ENCODE data around the gene TEAD3. TPM values are rescaled to one million over a fixed set of nuclear protein-coding genes. Genes with fewer than 3 reads are reported as not detected.

Gene TEAD3
- total RNA-seq, 1 experiment from 2014 or later = 34.3 TPM

DNA sequence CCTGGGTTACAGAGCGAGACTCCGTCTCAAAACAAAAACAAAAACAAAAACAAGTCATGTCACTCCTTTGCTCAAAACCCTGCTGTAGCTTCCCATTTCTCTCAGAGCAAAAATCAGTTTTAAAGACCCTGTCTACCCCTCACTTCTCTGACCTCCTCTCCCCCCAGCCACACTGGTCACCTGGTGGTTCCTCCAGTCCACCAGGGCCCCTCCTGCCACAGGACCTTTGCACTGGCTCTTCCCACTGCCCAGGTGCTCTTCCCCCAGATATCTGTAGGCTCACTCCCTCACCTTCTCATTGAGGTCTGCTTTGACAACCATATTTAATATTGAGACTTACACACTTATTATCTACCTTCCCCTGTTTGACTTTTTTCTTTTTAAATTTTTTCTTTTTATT lies 4.9 kb upstream of the TEAD3 start (continued):
- no peak for TF ChIP-seq NR1H2 (CRISPR knock-in tag; IDR thresholded peaks at IDR 0.05)
- no peak for TF ChIP-seq GRHL2 (CRISPR knock-in tag; IDR thresholded peaks at IDR 0.05; ENCODE audit: insufficient replicate concordance, severe bottlenecking)
- no peak for TF ChIP-seq TCF7 (CRISPR knock-in tag; IDR thresholded peaks at IDR 0.05; ENCODE audit: low read depth)
- no peak for TF ChIP-seq OVOL2 (CRISPR knock-in tag; IDR thresholded peaks at IDR 0.05; ENCODE audit: borderline replicate concordance)
- TF ChIP-seq ZNF396 (CRISPR knock-in tag; IDR thresholded peaks at IDR 0.05; ENCODE audit: borderline replicate concordance) = no peak
- TF ChIP-seq RELA (CRISPR knock-in tag; IDR thresholded peaks at IDR 0.05; ENCODE audit: borderline replicate concordance) = no peak
- TF ChIP-seq, protein P1, sequence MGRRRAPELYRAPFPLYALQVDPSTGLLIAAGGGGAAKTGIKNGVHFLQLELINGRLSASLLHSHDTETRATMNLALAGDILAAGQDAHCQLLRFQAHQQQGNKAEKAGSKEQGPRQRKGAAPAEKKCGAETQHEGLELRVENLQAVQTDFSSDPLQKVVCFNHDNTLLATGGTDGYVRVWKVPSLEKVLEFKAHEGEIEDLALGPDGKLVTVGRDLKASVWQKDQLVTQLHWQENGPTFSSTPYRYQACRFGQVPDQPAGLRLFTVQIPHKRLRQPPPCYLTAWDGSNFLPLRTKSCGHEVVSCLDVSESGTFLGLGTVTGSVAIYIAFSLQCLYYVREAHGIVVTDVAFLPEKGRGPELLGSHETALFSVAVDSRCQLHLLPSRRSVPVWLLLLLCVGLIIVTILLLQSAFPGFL (CRISPR knock-in tag; IDR thresholded peaks at IDR 0.05; ENCODE audit: borderline replicate concordance) = no peak

DNA sequence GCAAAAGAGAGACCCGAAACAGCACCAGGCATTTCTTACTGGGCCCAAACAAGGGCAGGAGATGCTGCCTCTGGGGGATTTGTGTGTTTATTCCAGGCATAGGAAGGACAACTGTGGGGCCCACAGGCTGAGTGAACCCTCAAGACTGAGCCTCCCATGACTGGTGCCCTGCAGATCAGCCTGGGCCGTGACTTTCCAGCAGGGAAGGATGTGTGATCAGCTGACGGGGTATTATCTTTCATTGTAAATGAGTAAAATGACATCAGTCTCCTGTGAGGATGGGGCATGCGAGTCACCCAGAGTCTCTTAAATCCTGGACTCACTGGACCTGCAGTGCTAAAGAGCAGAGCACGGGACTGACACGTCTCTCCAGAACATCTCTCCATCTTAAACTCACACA lies 3.9 kb upstream of the TEAD3 start:
- peaks cover 17% of the 10 kb centered on the region for H3K27me3 Mint-ChIP-seq (ENCODE audit: low read depth)
- H3K9me3 Mint-ChIP-seq = no peaks in the 10 kb centered on the region
- ChIA-PET POLR2A (interaction anchor here (0.6 kb wide), 1 partner anchor 29 kb away, joined by 4 read pairs; no protein-coding TSS in a partner anchor), CTCF (interaction anchor here (0.8 kb wide), 1 partner anchor 22 kb away, joined by 4 read pairs; no protein-coding TSS in a partner anchor)
- peaks cover 34% of the 10 kb centered on the region for H3K4me1 Mint-ChIP-seq
- H3K4me3 Mint-ChIP-seq = no peak overlapping the region
- no peaks in the 10 kb centered on the region for H3K36me3 Mint-ChIP-seq
- H3K27ac Mint-ChIP-seq = no peak overlapping the region; the same call in 1 of the 2 replicates
- ATAC-seq (no peak), DNase-seq (ENCODE audit: low spot score) (no peak)
- TF ChIP-seq GABPB1 (CRISPR knock-in tag; IDR thresholded peaks at IDR 0.05) = no peak
- no peak for TF ChIP-seq ATF1 (CRISPR knock-in tag; IDR thresholded peaks at IDR 0.05)
- TF ChIP-seq, protein P2, sequence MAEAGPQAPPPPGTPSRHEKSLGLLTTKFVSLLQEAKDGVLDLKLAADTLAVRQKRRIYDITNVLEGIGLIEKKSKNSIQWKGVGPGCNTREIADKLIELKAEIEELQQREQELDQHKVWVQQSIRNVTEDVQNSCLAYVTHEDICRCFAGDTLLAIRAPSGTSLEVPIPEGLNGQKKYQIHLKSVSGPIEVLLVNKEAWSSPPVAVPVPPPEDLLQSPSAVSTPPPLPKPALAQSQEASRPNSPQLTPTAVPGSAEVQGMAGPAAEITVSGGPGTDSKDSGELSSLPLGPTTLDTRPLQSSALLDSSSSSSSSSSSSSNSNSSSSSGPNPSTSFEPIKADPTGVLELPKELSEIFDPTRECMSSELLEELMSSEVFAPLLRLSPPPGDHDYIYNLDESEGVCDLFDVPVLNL (CRISPR knock-in tag; IDR thresholded peaks at IDR 0.05; ENCODE audit: borderline replicate concordance, low read depth) = no peak
- no peak for TF ChIP-seq GRHL2 (CRISPR knock-in tag; IDR thresholded peaks at IDR 0.05; ENCODE audit: insufficient replicate concordance, severe bottlenecking)
- no peak for TF ChIP-seq HMGXB4 (CRISPR knock-in tag; IDR thresholded peaks at IDR 0.05)
- no peak for TF ChIP-seq ZNF263 (CRISPR knock-in tag; IDR thresholded peaks at IDR 0.05; ENCODE audit: low read depth)
- TF ChIP-seq EMX1 (CRISPR knock-in tag; IDR thresholded peaks at IDR 0.05) = no peak
- no peak for TF ChIP-seq PRRX2 (CRISPR knock-in tag; IDR thresholded peaks at IDR 0.05)
- TF ChIP-seq NFE2L1 (CRISPR knock-in tag; IDR thresholded peaks at IDR 0.05) = no peak
- TF ChIP-seq CREB1 (CRISPR knock-in tag; IDR thresholded peaks at IDR 0.05) = no peak
- TF ChIP-seq NR1H2 (CRISPR knock-in tag; IDR thresholded peaks at IDR 0.05) = no peak
- TF ChIP-seq, protein P3, sequence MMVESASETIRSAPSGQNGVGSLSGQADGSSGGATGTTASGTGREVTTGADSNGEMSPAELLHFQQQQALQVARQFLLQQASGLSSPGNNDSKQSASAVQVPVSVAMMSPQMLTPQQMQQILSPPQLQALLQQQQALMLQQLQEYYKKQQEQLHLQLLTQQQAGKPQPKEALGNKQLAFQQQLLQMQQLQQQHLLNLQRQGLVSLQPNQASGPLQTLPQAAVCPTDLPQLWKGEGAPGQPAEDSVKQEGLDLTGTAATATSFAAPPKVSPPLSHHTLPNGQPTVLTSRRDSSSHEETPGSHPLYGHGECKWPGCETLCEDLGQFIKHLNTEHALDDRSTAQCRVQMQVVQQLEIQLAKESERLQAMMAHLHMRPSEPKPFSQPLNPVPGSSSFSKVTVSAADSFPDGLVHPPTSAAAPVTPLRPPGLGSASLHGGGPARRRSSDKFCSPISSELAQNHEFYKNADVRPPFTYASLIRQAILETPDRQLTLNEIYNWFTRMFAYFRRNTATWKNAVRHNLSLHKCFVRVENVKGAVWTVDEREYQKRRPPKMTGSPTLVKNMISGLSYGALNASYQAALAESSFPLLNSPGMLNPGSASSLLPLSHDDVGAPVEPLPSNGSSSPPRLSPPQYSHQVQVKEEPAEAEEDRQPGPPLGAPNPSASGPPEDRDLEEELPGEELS (CRISPR knock-in tag; IDR thresholded peaks at IDR 0.05) = no peak
- TF ChIP-seq NR2C2 (CRISPR knock-in tag; IDR thresholded peaks at IDR 0.05) = no peak
- TF ChIP-seq FOXK1 (CRISPR knock-in tag; IDR thresholded peaks at IDR 0.05) = no peak
- no peak for TF ChIP-seq ZNF232 (CRISPR knock-in tag; IDR thresholded peaks at IDR 0.05)
- no peak for TF ChIP-seq ZNF219 (CRISPR knock-in tag; IDR thresholded peaks at IDR 0.05; ENCODE audit: borderline replicate concordance)
- no peak for TF ChIP-seq KAT7 (CRISPR knock-in tag; IDR thresholded peaks at IDR 0.05; ENCODE audit: borderline replicate concordance)

Data from WTC11 (cell line).